Tibial artery (tissue), 4 donors: ENCODE data around the gene RNF10.
"Not testable (repeated sequence)": the region's sequence is repeated elsewhere in the genome, so short reads cannot be mapped to it uniquely, and the experiment has no call there.

Source experiments
- DNase-seq, 2 donors: peaks; one replicate each; pipeline ENCODE4 v3.0.0-alpha.2; 2019
- H3K27ac ChIP-seq, 2 donors: fragments of 200-600 bp; sonication (generic) in 1 of 2; 1 replicate in 1 of 2; 2 replicates in 1 of 2; pipeline ENCODE4 v1.5.1; 2018 to 2019; ENCODE audit warnings: mild to moderate bottlenecking in 1 of 2
- H3K27me3 ChIP-seq, 2 donors: fragments of 200-600 bp; sonication (generic) in 1 of 2; one replicate each; pipeline versions ENCODE4 v1.5.1 to v1.6.0; 2016 to 2019
- H3K36me3 ChIP-seq, 3 donors: fragments of 200-600 bp; sonication (generic) in 2 of 3; one replicate each; pipeline ENCODE4 v1.5.1; 2016 to 2019; ENCODE audit warnings: mild to moderate bottlenecking in 2 of 3
- H3K4me1 ChIP-seq, 4 donors: fragments of 200-600 bp; sonication (generic) in 2 of 4; 1 replicate in 3 of 4; 2 replicates in 1 of 4; pipeline ENCODE4 v1.5.1; 2016 to 2019
- H3K4me3 ChIP-seq, 2 donors: fragments of 200-600 bp; sonication (generic) in 1 of 2; 1 replicate in 1 of 2; 2 replicates in 1 of 2; pipeline ENCODE4 v1.5.1; 2018 to 2019; ENCODE audit warnings: mild to moderate bottlenecking in 2 of 2
- H3K9me3 ChIP-seq, 3 donors: fragments of 200-600 bp; sonication (generic) in 1 of 3; one replicate each; pipeline ENCODE4 v1.5.1; 2016 to 2019
- intact Hi-C: fragments of 100-400 bp; cut with DNase I; formaldehyde crosslinking; loops from one replicate; pipeline ENCODE4 v1.15.0; 2023; ENCODE audit warnings: low total_unique reads
- TF ChIP-seq, protein P1 (sequence below), 2 experiments: fragments of 200-600 bp in 1 of 2; fragments of 450-650 bp in 1 of 2; IDR thresholded peaks; one replicate each; pipeline ENCODE4 v1.5.1; 2017 to 2019; ENCODE audit warnings: antibody characterized with exemption in 2 of 2, mild to moderate bottlenecking in 1 of 2, moderate library complexity in 1 of 2

RNF10 gene

DNA sequence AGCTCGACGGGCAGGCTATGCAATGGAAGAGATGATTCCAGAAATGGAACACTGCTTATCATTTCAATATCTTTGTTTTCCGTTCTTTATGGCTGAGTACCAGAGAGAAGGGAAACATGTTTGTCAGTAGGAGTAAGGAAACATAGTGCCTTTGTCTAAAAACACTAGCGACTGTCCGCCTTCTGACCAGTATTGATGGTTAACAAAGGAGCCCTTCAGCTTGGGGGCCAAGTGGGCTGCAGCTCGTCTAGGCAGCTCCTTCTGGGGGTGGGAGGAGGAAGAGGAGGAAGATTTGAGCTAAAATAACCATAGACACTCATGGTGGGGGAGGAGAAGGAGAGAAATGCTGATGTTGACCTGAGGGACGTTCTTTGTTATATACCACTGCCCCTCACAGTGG lies 20.2 kb upstream of the RNF10 start:
- DNase-seq: no peak
- intact Hi-C loops: no loop called here

DNA sequence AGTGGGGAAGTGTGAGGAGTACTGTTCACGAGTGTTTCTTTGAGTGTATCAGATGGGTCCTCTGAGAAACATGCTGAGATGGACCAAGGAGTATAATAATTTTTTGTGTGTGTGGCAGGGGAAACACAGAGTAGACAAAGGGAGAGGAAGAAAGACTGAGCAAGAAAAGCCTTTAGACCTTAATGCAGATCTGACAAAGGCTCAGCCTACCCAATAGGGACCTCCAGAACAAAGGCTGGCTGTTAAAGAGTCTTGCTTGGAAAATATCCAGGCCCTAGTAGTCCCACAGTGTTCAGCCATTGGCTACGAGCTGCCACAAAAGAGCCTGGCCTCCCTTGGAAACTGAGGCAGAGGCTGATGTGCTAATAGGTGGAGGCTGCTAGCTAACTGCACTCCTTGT lies 18.7 kb upstream of the RNF10 start:
- Histone ChIP-seq H3K4me3 (no peak overlapping the region), H3K36me3 (peaks cover 21 to 89% (median 52%) of the 10 kb centered on the region in 3 donors), H3K4me1 (no peaks in the 10 kb centered on the region), H3K27me3 (no peaks in the 10 kb centered on the region), H3K27ac (no peak overlapping the region), H3K9me3 (no peaks in the 10 kb centered on the region)
- DNase-seq: no peak
- TF ChIP-seq, protein P1, sequence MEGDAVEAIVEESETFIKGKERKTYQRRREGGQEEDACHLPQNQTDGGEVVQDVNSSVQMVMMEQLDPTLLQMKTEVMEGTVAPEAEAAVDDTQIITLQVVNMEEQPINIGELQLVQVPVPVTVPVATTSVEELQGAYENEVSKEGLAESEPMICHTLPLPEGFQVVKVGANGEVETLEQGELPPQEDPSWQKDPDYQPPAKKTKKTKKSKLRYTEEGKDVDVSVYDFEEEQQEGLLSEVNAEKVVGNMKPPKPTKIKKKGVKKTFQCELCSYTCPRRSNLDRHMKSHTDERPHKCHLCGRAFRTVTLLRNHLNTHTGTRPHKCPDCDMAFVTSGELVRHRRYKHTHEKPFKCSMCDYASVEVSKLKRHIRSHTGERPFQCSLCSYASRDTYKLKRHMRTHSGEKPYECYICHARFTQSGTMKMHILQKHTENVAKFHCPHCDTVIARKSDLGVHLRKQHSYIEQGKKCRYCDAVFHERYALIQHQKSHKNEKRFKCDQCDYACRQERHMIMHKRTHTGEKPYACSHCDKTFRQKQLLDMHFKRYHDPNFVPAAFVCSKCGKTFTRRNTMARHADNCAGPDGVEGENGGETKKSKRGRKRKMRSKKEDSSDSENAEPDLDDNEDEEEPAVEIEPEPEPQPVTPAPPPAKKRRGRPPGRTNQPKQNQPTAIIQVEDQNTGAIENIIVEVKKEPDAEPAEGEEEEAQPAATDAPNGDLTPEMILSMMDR (IDR thresholded peaks at IDR 0.05): no peak
- intact Hi-C loops: no loop called here

More for the DNA sequence above, 20.2 kb upstream of the RNF10 start:
- no peaks in the 10 kb centered on the region for H3K4me1 ChIP-seq
- H3K4me3 ChIP-seq: no peak overlapping the region
- no peaks in the 10 kb centered on the region for H3K27me3 ChIP-seq
- TF ChIP-seq, protein P1 (IDR thresholded peaks at IDR 0.05): no peak
- H3K27ac ChIP-seq: no peak overlapping the region
- H3K36me3 ChIP-seq: peaks cover 33 to 92% (median 56%) of the 10 kb centered on the region in 3 donors
- no peaks in the 10 kb centered on the region for H3K9me3 ChIP-seq

DNA sequence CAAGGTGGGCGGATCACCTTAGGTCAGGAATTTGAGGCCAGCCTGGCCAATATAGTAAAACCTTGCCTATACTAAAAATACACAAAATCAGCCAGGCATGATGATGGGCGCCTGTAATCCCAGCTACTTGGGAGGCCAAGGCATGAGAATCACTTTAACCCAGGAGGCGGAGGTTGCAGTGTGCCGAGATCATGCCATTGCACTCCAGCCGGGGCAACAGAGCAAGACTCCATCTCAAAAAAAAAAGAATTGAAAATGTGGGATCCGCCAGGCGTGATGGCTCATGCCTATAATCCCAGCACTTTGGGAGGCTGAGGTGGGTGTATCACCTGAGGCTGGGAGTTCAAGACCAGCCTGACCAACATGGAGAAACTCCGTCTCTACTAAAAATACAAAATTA lies 14.8 kb upstream of the RNF10 start:
- H3K27me3 ChIP-seq, H3K4me1 ChIP-seq, H3K9me3 ChIP-seq, DNase-seq, intact Hi-C loops, H3K27ac ChIP-seq, H3K4me3 ChIP-seq: not testable (repeated sequence)
- H3K36me3 ChIP-seq: peaks cover 21 to 71% (median 50%) of the 10 kb centered on the region in 3 donors

DNA sequence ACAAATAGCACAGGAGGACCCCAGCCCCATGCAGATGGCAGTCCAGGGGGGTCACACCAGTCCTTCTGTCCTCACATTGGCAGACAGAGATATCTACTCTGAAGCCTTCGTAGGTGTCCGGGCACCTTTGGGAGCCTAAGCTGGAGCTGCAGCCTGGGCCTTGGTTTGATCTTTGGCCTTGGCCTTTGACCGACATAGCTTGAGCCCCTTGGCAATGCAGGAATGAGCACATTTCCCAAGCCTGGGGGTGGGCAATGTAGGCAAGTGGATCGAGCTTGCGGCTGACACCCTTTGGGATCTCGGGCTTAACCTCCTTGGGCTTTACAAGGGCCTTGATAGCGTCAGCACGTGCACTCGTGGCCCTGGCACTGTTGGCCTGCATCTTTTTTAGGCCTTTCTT lies 11.6 kb upstream of the RNF10 start:
- no peaks in the 10 kb centered on the region for H3K27me3 ChIP-seq
- DNase-seq: no peak
- intact Hi-C loops: no loop called here
- no peaks in the 10 kb centered on the region for H3K9me3 ChIP-seq
- H3K4me1 ChIP-seq: no peaks in the 10 kb centered on the region
- TF ChIP-seq, protein P1 (IDR thresholded peaks at IDR 0.05): no peak
- no peak overlapping the region for H3K4me3 ChIP-seq
- H3K27ac ChIP-seq: no peak overlapping the region
- peaks cover 0 to 42% (median 24%) of the 10 kb centered on the region in 3 donors for H3K36me3 ChIP-seq

DNA sequence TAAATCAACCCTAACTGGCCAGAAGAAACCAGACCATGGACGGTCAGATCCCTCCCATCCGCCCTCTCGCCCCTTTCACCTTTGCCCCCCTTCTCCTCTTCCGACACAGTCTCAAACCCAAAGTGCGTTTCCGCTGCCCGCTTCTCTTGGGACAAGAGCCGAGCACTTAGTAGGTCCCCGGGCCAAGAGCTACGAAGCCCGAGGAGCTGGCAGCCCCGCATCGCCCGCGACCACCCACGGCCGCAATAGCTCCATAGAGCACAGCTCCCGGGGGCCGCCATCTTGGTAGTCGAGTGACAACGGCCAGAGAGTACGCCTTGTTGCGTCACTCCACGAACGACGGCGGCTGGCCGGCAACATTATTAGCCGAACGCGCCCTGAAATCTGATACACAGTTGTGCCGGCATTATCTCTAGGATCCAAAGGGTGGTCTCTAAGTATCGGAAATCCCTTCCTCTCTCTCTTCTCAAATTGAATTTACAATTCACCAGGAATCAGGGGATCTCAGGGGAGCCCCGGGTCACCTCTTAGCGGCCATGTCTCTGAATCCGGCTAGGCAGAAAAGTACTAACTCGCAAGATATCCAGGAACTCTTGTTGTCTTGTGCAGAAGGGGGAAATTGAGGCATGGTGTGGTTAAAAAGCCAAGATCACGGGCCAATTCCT lies 5.2 kb upstream of the RNF10 start, which contains the start of gene COQ5:
COQ5 (minus strand) TSS at position 298 of the 665 bp plus-strand sequence; CDS start at position 281, 17 bp downstream.
- no peaks in the 10 kb centered on the region for H3K27me3 ChIP-seq
- peak; percentile 92 to 93 for DNase-seq
- H3K4me1 ChIP-seq: peaks cover 0 to 18% (median 10%) of the 10 kb centered on the region in 4 donors
- TF ChIP-seq, protein P1 (IDR thresholded peaks at IDR 0.05): no peak
- intact Hi-C loops: no loop called here
- H3K27ac ChIP-seq: peak within 1 kb of the TSS; percentile 89 to 95
- peak within 1 kb of the TSS; percentile 75 to 84 for H3K4me3 ChIP-seq
- H3K36me3 ChIP-seq: no peaks in the 10 kb centered on the region
- H3K9me3 ChIP-seq: no peaks in the 10 kb centered on the region

DNA sequence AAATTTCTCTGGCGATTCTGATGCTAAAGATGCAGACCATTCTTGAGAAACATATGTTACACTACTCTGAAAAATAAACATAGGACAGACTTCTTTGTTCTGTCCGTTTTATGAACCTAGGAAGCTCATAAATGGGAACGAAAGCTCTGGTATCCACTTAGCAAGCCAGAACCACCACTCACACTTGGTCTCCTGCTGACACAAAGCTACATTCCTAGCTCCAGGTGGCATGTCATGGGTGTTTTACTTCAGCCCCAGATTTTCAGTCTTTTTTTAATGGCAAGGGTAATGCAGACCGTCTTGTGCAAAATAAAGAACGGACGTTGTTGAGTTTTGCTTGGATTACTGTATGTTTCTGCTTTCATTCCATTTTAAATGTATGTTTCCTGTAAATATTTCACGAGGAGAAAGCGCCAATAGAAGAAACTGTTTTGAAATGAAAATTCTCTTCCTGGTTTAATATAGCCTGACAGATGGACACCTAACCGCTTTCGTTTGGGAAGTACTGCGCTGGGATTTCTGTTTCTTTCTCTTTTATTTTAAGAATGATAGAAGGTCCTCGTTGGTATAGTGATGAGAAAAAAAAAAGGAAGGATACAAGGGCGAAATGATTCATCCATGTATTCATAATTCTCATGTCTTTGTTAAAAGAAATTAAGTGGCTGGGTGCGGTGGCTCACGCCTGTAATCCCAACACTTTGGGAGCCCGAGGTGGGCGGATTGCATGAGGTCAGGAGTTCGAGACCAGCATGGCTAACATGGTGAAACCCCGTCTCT lies 4.3 kb upstream of the RNF10 start:
- H3K4me3 ChIP-seq: peak overlapping the region; percentile 75 to 84
- TF ChIP-seq, protein P1 (IDR thresholded peaks at IDR 0.05): no peak
- DNase-seq: no peak
- intact Hi-C loops: no loop called here
- peaks cover 0 to 18% (median 10%) of the 10 kb centered on the region in 4 donors for H3K4me1 ChIP-seq
- H3K9me3 ChIP-seq: no peaks in the 10 kb centered on the region
- no peaks in the 10 kb centered on the region for H3K27me3 ChIP-seq
- H3K27ac ChIP-seq: peak overlapping the region; percentile 89 to 95
- H3K36me3 ChIP-seq: no peaks in the 10 kb centered on the region

DNA sequence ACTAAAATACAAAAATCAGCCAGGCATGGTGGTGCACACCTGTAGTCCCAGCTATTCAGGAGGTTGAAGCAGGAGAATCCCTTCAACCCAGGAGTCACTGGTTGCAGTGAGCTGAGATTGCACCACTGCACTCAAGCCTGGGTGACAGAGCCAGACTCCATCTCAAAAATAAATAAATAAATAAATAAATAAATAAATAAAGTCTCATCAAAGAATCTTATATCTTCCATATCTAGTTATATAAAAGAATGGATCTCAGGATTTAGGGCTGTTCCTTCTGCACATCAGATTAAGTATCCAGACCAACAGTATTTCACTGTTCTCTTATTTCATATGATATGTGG lies 3.8 kb upstream of the RNF10 start:
- Histone ChIP-seq H3K4me1 (peaks cover 0 to 21% (median 10%) of the 10 kb centered on the region in 4 donors), H3K27ac (peak overlapping the region; percentile 89 to 95), H3K4me3 (peak overlapping the region; percentile 75 to 84)
- DNase-seq, H3K36me3 ChIP-seq, intact Hi-C loops, H3K9me3 ChIP-seq, H3K27me3 ChIP-seq: not testable (repeated sequence)
